HG02885 (cell line): Measurements from ENCODE around the gene AHCTF1.
"Not testable (repeated sequence)": the region's sequence is repeated elsewhere in the genome, so short reads cannot be mapped to it uniquely, and the experiment has no call there.

Experiments used
- ATAC-seq: cut with Tn5 transposase; IDR thresholded peaks from one replicate; pipeline ENCODE4 v1.9.1; 2021; ENCODE audit warnings: mild to moderate bottlenecking; ENCODE audit not compliant: unreplicated experiment, poor library complexity

The AHCTF1 gene

GRCh38 chr1:246921481-246921880 is 10.3 kb downstream of the AHCTF1 start:
- ATAC-seq, result no peak

- no peak for ATAC-seq
Observed at GRCh38 chr1:246919902-246920301, 11.8 kb downstream of the AHCTF1 start.

- not testable (repeated sequence) for ATAC-seq
Observed at GRCh38 chr1:246916026-246916923, 15.5 kb downstream of the AHCTF1 start.

- ATAC-seq, result no peak
Observed at GRCh38 chr1:246907472-246907871, 24.3 kb downstream of the AHCTF1 start.

GRCh38 chr1:246906833-246907232 is 24.9 kb downstream of the AHCTF1 start:
- ATAC-seq, result no peak

- no peak for ATAC-seq
Observed at GRCh38 chr1:246901874-246902273, 29.9 kb downstream of the AHCTF1 start.

- ATAC-seq, result no peak
Observed at GRCh38 chr1:246897302-246897701, 34.4 kb downstream of the AHCTF1 start.

GRCh38 chr1:246893191-246893939 is 38.4 kb downstream of the AHCTF1 start:
- peak; percentile 79 for ATAC-seq

GRCh38 chr1:246891105-246891504 is 40.6 kb downstream of the AHCTF1 start:
- ATAC-seq, result no peak

GRCh38 chr1:246888522-246888921 is 43.2 kb downstream of the AHCTF1 start:
- ATAC-seq, result no peak

- not testable (repeated sequence) for ATAC-seq
Observed at GRCh38 chr1:246885389-246885788, 46.4 kb downstream of the AHCTF1 start.

GRCh38 chr1:246878551-246878950 is 53.2 kb downstream of the AHCTF1 start:
- ATAC-seq, result no peak

GRCh38 chr1:246876431-246876830 is 55.3 kb downstream of the AHCTF1 start:
- ATAC-seq, result no peak

GRCh38 chr1:246875041-246876026 is 56.4 kb downstream of the AHCTF1 start:
- ATAC-seq, result peak; percentile 70

GRCh38 chr1:246865921-246866320 is 65.8 kb downstream of the AHCTF1 start:
- ATAC-seq, result no peak

GRCh38 chr1:246863791-246864190 is 68.0 kb downstream of the AHCTF1 start:
- ATAC-seq, result not testable (repeated sequence)

GRCh38 chr1:246860401-246860800 is 71.3 kb downstream of the AHCTF1 start:
- no peak for ATAC-seq

- ATAC-seq, result no peak
Observed at GRCh38 chr1:246856371-246856770, 75.4 kb downstream of the AHCTF1 start.

- ATAC-seq, result not testable (repeated sequence)
Observed at GRCh38 chr1:246850640-246851039, 81.1 kb downstream of the AHCTF1 start.

GRCh38 chr1:246843876-246844275 is 87.9 kb downstream of the AHCTF1 start:
- ATAC-seq, result no peak
